Fibroblast of lung (primary cell): ENCODE results near the gene CDK2.

Source experiments
- EZH2 ChIP-seq: IDR thresholded peaks from 2 replicates; pipeline ENCODE4 v1.5.1; 2012; ENCODE audit warnings: low read length, control low read depth, mild to moderate bottlenecking; ENCODE audit errors: missing control alignments
- TF ChIP-seq, protein P1 (sequence below), 2 donors: IDR thresholded peaks in 1 of 2; conservative IDR thresholded peaks in 1 of 2; 1 replicate in 1 of 2; 2 replicates in 1 of 2; pipeline ENCODE4 v1.5.1; 2011 to 2012; ENCODE audit warnings: low read length in 2 of 2, control low read depth in 1 of 2, inconsistent platforms in 1 of 2, low read depth in 1 of 2, mild to moderate bottlenecking in 1 of 2

DNA sequence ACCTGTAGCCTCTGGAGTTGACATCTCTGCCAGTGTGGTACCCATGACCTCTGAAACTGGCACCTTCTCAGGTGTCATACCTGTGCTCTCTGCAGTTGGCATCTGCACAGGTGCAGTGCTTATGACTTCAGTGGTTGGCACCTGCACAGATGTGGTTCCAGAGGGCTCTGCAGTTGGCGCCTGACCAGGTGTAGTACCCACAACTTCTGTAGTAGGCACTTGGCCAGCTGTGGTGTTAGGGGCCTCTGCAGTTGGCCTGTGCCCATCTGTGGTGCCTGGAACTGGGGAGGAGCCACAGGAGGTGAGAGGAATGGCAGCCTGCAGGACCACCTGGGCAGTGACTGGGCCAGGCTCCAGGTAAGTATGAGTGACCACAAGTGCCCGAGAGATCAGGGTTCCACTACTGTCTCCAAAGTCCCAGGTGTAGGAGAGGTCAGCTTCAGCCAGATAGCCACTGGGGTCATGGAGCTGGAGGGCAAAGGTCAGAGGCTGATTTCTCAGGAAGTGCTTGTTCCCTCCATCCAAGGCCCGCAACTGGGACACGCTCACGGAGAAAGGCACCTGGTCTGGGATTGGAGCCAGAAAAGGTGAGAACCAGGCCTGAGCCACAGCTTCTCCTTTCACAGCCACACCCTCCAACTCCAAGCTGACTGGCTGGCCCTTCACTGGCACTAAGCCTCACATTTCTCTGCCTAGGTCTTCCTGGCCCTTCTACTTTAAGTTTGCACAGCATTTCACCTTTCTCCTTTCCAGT, 9.3 kb upstream of the CDK2 start:
- TF ChIP-seq, protein P1, sequence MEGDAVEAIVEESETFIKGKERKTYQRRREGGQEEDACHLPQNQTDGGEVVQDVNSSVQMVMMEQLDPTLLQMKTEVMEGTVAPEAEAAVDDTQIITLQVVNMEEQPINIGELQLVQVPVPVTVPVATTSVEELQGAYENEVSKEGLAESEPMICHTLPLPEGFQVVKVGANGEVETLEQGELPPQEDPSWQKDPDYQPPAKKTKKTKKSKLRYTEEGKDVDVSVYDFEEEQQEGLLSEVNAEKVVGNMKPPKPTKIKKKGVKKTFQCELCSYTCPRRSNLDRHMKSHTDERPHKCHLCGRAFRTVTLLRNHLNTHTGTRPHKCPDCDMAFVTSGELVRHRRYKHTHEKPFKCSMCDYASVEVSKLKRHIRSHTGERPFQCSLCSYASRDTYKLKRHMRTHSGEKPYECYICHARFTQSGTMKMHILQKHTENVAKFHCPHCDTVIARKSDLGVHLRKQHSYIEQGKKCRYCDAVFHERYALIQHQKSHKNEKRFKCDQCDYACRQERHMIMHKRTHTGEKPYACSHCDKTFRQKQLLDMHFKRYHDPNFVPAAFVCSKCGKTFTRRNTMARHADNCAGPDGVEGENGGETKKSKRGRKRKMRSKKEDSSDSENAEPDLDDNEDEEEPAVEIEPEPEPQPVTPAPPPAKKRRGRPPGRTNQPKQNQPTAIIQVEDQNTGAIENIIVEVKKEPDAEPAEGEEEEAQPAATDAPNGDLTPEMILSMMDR (conservative IDR thresholded peaks at IDR 0.05 in 1 of 2, IDR thresholded peaks at IDR 0.05 in 1 of 2; ENCODE audit: low read depth in 1 of 2, low read length in 2 of 2), result no peak
- no peak for TF ChIP-seq EZH2
